ENCODE results near the gene SDC3. TPM values are rescaled to one million over a fixed set of nuclear protein-coding genes. Genes with fewer than 3 reads are reported as not detected.

SDC3 gene
- total RNA-seq, 1 donor from 2014 or later = 2.4 TPM

DNA sequence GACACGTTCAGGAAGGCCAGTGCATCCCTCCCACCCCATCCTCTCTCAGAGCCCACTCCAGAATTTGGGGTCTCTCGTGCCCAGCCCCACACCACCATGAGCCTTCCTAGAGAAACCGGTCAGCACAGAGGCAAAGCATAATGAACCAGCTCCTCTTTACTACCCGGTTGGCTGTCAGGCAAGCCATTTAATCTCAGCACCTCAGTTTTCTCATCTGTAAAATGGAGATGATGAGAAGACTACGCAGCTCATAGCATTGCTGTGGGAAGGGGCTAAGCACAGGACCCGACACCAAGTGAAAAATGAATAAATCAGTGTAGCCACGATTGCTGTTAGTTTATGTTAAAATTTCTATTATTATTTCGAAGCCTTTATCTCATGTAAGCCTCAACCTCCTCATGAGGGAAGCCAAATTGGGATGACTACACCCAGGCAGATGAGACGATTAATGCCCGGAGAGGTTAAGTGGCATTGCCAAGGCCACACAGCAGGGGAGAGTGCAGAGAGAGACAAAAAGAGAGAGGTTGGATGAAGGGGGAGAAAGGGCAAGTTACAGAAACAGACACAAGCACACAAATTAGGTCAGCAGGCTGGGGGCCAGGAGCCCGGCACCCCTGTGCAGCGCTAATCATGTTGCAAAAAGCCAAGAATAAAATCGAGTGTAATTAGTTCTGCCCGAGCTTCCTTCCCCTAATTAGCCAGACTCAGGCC lies 25.7 kb downstream of the SDC3 start:
- Histone ChIP-seq H3K27me3 (ENCODE audit: control insufficient read depth, insufficient read depth, low read length) (peaks cover 2% of the 10 kb centered on the region), H3K4me3 (ENCODE audit: low read depth, low read length) (no peak overlapping the region), H3K36me3 (ENCODE audit: control insufficient read depth, insufficient read depth, low read length) (no peaks in the 10 kb centered on the region)
- TF ChIP-seq, protein P1, sequence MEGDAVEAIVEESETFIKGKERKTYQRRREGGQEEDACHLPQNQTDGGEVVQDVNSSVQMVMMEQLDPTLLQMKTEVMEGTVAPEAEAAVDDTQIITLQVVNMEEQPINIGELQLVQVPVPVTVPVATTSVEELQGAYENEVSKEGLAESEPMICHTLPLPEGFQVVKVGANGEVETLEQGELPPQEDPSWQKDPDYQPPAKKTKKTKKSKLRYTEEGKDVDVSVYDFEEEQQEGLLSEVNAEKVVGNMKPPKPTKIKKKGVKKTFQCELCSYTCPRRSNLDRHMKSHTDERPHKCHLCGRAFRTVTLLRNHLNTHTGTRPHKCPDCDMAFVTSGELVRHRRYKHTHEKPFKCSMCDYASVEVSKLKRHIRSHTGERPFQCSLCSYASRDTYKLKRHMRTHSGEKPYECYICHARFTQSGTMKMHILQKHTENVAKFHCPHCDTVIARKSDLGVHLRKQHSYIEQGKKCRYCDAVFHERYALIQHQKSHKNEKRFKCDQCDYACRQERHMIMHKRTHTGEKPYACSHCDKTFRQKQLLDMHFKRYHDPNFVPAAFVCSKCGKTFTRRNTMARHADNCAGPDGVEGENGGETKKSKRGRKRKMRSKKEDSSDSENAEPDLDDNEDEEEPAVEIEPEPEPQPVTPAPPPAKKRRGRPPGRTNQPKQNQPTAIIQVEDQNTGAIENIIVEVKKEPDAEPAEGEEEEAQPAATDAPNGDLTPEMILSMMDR (IDR thresholded peaks at IDR 0.05; ENCODE audit: insufficient read depth, low read length, severe bottlenecking) = no peak
- no peak for FAIRE-seq
- no peak for DNase-seq (ENCODE audit: low read depth)

DNA sequence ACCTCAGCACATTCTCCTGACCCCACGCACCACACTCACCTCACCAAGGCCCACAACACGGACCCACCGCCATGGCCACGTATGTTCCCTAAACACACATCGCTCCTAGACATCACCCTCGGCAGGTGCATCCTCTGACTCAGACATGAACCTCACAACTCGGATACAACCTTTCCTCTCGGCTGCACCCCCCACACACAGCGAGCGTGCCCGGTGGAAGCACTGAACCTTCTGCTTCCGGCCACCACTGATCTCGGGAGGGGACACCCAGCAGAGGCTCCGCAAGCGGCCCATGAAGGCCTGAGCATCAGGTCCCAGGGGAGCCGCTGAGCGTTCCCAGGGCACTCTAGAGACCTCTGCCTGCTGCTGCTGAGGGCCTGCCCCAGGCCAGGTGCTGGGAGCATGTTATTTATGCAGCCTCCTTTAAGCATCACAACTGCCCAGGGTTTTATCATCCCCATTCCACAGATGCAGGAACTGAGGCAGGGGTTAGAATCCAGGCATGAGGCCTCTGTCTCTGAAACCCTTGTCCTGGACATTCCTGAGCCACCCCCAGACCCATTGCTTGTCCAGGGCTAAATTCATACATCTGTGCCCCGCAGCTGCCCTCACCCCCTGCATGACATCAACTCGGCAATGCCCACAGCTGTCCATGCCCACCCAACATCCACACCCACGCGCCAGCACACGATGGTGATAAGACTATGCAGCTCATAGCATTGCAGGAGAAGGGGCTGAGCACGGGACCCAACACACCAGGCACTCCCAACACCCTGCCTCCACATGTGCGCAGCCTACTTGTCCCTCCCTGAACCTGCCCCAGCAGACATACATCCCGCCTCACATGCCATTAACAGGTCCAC lies 27.0 kb downstream of the SDC3 start:
- Histone ChIP-seq H3K36me3 (ENCODE audit: control insufficient read depth, insufficient read depth, low read length) (no peaks in the 10 kb centered on the region), H3K4me3 (ENCODE audit: low read depth, low read length) (no peak overlapping the region), H3K27me3 (ENCODE audit: control insufficient read depth, insufficient read depth, low read length) (peaks cover 2% of the 10 kb centered on the region)
- TF ChIP-seq, protein P1 (IDR thresholded peaks at IDR 0.05; ENCODE audit: insufficient read depth, low read length, severe bottlenecking) = no peak
- DNase-seq (ENCODE audit: low read depth) (no peak), FAIRE-seq (peak; percentile 13)

DNA sequence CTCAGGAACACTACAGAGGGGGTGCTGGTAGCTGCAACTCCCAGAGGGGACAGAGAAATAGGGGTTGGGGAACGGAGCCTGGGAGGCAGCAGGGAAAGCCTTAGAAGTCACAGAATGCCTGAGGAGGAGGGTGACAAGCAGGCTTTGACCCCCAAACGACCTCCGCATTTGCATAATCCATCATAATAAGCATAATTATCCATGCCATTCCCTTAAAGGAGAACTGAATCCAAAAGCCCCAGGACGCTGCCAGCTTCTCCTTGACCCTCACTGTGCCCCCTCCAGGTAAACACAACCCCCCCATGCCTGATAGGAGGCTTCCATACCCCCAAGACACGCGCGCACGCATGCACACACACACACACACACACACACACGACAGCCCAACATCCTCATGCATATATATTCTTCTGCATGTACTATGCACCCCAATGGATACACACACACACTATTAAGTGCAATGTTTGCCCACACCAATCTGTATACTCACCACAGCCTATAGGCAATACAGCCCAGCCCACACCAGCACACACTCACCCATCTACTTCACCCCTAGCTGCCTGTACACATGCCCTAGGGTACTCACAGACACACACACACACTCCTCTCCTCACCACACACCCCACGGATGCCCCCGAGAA lies 27.8 kb downstream of the SDC3 start:
- DNase-seq (ENCODE audit: low read depth) (no peak), FAIRE-seq (peak; percentile 72)
- TF ChIP-seq, protein P1 (IDR thresholded peaks at IDR 0.05; ENCODE audit: insufficient read depth, low read length, severe bottlenecking) = no peak
- Histone ChIP-seq H3K4me3 (ENCODE audit: low read depth, low read length) (no peak overlapping the region), H3K36me3 (ENCODE audit: control insufficient read depth, insufficient read depth, low read length) (no peaks in the 10 kb centered on the region), H3K27me3 (ENCODE audit: control insufficient read depth, insufficient read depth, low read length) (peaks cover 2% of the 10 kb centered on the region)

DNA sequence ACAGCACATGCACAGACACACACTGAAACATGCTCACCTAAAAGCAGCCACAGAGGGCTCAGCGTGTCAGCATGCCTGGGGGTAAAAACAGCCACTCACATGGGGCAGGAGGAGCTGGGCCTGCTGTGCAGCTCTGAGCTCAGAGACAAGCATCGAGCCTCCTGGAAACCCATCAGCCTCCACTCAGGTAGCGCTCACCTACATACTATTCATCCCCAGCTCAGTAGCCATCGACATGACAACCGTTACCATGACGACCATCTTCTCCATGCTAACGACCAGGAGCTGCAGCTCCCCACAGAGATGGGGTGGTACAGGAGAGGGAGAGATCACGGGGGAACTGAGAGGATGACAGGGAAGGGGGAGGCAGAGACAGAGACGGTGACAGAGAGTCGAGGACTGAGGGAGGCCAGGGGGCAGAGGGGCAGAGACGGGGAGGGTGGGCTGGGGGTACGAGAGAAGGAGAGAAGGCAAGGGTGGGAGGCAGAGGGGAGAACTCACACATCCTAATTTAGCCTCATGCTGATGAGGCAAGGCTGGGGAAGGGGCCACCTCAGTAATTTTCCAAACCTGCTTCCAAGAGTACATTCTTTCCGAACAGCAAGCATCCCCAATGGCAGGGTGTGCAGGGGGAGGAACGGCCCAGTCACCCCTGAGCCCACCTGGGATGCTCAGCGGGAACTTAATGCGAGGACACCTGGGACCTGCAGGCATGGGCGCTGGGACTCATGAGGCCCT lies 28.4 kb downstream of the SDC3 start:
- Histone ChIP-seq H3K36me3 (ENCODE audit: control insufficient read depth, insufficient read depth, low read length) (no peaks in the 10 kb centered on the region), H3K4me3 (ENCODE audit: low read depth, low read length) (no peak overlapping the region), H3K27me3 (ENCODE audit: control insufficient read depth, insufficient read depth, low read length) (peaks cover 2% of the 10 kb centered on the region)
- DNase-seq (ENCODE audit: low read depth) = peak; percentile 48
- peak; percentile 47 for FAIRE-seq
- TF ChIP-seq, protein P1 (IDR thresholded peaks at IDR 0.05; ENCODE audit: insufficient read depth, low read length, severe bottlenecking) = no peak

DNA sequence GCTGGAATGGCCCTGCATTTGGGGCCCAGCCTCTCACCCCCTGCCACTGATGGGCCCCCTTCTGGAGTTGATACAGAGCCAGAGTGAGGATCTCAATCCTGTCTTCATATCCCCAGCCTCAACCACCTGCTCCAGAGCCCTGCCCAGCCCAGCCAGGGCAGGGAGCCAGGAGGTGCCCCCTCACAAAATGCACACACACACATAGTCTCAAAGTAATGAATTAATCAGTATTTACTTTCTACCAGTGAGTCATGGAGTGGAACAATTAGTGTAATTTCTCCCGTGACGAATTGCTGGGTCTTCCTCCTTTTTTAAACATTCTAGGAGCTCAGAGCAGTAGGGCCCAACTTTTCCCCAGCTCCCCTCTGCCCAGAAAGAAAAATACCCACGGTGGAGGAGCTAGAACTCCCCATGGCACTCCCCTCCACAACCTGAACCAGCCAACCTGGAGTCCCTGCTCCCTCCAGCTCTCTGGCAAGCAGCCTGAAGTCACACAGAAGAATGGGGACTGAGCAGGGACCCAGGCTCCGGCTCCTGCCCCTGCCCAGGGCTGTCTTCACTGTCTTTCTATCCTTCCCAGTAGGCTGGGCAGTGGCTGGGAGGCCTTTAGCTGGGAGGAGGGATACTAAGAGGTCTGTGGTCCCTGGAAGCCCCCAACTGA lies 29.3 kb downstream of the SDC3 start:
- no peaks in the 10 kb centered on the region for H3K36me3 ChIP-seq (ENCODE audit: control insufficient read depth, insufficient read depth, low read length)
- TF ChIP-seq, protein P1 (IDR thresholded peaks at IDR 0.05; ENCODE audit: insufficient read depth, low read length, severe bottlenecking) = no peak
- no peak overlapping the region for H3K4me3 ChIP-seq (ENCODE audit: low read depth, low read length)
- FAIRE-seq = peak; percentile 52
- H3K27me3 ChIP-seq (ENCODE audit: control insufficient read depth, insufficient read depth, low read length) = peaks cover 2% of the 10 kb centered on the region
- DNase-seq (ENCODE audit: low read depth) = peak; percentile 81

Measured in bronchial epithelial cell (primary cell).